ENCODE data around the gene ABCB4. TPM values are rescaled to one million over a fixed set of nuclear protein-coding genes. Genes with fewer than 3 reads are reported as not detected.
A peak's percentile ranks its signal among the peaks of the same experiment; 100 is the strongest.

Gene ABCB4
- polyA plus RNA-seq, 3 donors from 2014 or later: 0.17 to 0.53 TPM; not detected in 1

- Mint-ChIP-seq H3K27ac (no peak overlapping the region), H3K36me3 (peaks cover 46 to 62% (median 60%) of the 10 kb centered on the region in 3 donors), H3K9me3 (no peaks in the 10 kb centered on the region), H3K4me1 (peaks cover 7 to 38% of the 10 kb centered on the region in 2 donors), H3K27me3 (ENCODE audit: low read depth in 3 of 3) (no peaks in the 10 kb centered on the region), H3K4me3 (no peak overlapping the region)
- no peak for DNase-seq
Measured at GRCh38 chr7:87391020-87391701, 84.3 kb downstream of the ABCB4 start.

- peaks cover 40 to 51% (median 40%) of the 10 kb centered on the region in 3 donors for H3K36me3 Mint-ChIP-seq
- no peak overlapping the region for H3K27ac Mint-ChIP-seq
- no peaks in the 10 kb centered on the region for H3K9me3 Mint-ChIP-seq
- no peak overlapping the region for H3K4me3 Mint-ChIP-seq
- DNase-seq: no peak
- H3K4me1 Mint-ChIP-seq: no peaks in the 10 kb centered on the region
- H3K27me3 Mint-ChIP-seq (ENCODE audit: low read depth in 3 of 3): no peaks in the 10 kb centered on the region
Measured at GRCh38 chr7:87380905-87381304, 94.6 kb downstream of the ABCB4 start.

- H3K27me3 Mint-ChIP-seq (ENCODE audit: low read depth in 3 of 3): no peaks in the 10 kb centered on the region
- DNase-seq: no peak
- H3K27ac Mint-ChIP-seq: no peak overlapping the region
- no peak overlapping the region for H3K4me3 Mint-ChIP-seq
- no peaks in the 10 kb centered on the region for H3K4me1 Mint-ChIP-seq
- peaks cover 16 to 25% (median 18%) of the 10 kb centered on the region in 3 donors for H3K36me3 Mint-ChIP-seq
- no peaks in the 10 kb centered on the region for H3K9me3 Mint-ChIP-seq
Measured at GRCh38 chr7:87375662-87376435, 99.6 kb downstream of the ABCB4 start.

- Mint-ChIP-seq H3K9me3 (no peaks in the 10 kb centered on the region), H3K36me3 (peaks cover 10 to 17% (median 12%) of the 10 kb centered on the region in 3 donors), H3K4me3 (no peak overlapping the region), H3K27me3 (ENCODE audit: low read depth in 3 of 3) (no peaks in the 10 kb centered on the region), H3K27ac (peak overlapping the region in 2 of 6 donors; percentile 26 to 58), H3K4me1 (peaks cover 0 to 7% of the 10 kb centered on the region in 2 donors)
- no peak for DNase-seq
Measured at GRCh38 chr7:87370660-87371180, 104.8 kb downstream of the ABCB4 start.

GRCh38 chr7:87369216-87369615 is 106.3 kb downstream of the ABCB4 start:
- peak; percentile 49 to 56 (median 50) for DNase-seq
- no peaks in the 10 kb centered on the region for H3K9me3 Mint-ChIP-seq
- H3K4me1 Mint-ChIP-seq: peaks cover 0 to 7% of the 10 kb centered on the region in 2 donors
- H3K36me3 Mint-ChIP-seq: peaks cover 10 to 17% (median 12%) of the 10 kb centered on the region in 3 donors
- H3K27me3 Mint-ChIP-seq (ENCODE audit: low read depth in 3 of 3): no peaks in the 10 kb centered on the region
- peak overlapping the region in 5 of 6 donors; percentile 7 to 83 (median 41) for H3K27ac Mint-ChIP-seq
- peak overlapping the region in 4 of 5 donors; percentile 5 to 55 (median 36) for H3K4me3 Mint-ChIP-seq

GRCh38 chr7:87364246-87364645 is 111.2 kb downstream of the ABCB4 start:
- Mint-ChIP-seq H3K27ac (no peak overlapping the region), H3K36me3 (peaks cover 0 to 7% (median 6%) of the 10 kb centered on the region in 3 donors), H3K9me3 (no peaks in the 10 kb centered on the region), H3K27me3 (ENCODE audit: low read depth in 3 of 3) (no peaks in the 10 kb centered on the region), H3K4me3 (no peak overlapping the region), H3K4me1 (peaks cover 0 to 4% of the 10 kb centered on the region in 2 donors)
- DNase-seq: no peak

GRCh38 chr7:87363342-87363741 is 112.1 kb downstream of the ABCB4 start:
- peaks cover 0 to 13% (median 6%) of the 10 kb centered on the region in 3 donors for H3K36me3 Mint-ChIP-seq
- no peak overlapping the region for H3K27ac Mint-ChIP-seq
- H3K27me3 Mint-ChIP-seq (ENCODE audit: low read depth in 3 of 3): no peaks in the 10 kb centered on the region
- no peak for DNase-seq
- H3K4me3 Mint-ChIP-seq: no peak overlapping the region
- no peaks in the 10 kb centered on the region for H3K4me1 Mint-ChIP-seq
- no peaks in the 10 kb centered on the region for H3K9me3 Mint-ChIP-seq

GRCh38 chr7:87361320-87361719 is 114.2 kb downstream of the ABCB4 start:
- H3K27ac Mint-ChIP-seq: no peak overlapping the region
- H3K36me3 Mint-ChIP-seq: peaks cover 10 to 18% (median 17%) of the 10 kb centered on the region in 3 donors
- H3K27me3 Mint-ChIP-seq (ENCODE audit: low read depth in 3 of 3): no peaks in the 10 kb centered on the region
- H3K9me3 Mint-ChIP-seq: no peaks in the 10 kb centered on the region
- H3K4me1 Mint-ChIP-seq: no peaks in the 10 kb centered on the region
- DNase-seq: no peak
- H3K4me3 Mint-ChIP-seq: no peak overlapping the region

- DNase-seq: no peak
- Mint-ChIP-seq H3K27ac (no peak overlapping the region), H3K4me1 (no peaks in the 10 kb centered on the region), H3K27me3 (ENCODE audit: low read depth in 3 of 3) (no peaks in the 10 kb centered on the region), H3K36me3 (peaks cover 21 to 36% (median 35%) of the 10 kb centered on the region in 3 donors), H3K4me3 (no peak overlapping the region), H3K9me3 (peaks cover 0 to 4% (median 0%) of the 10 kb centered on the region in 6 donors)
Measured at GRCh38 chr7:87359366-87359765, 116.1 kb downstream of the ABCB4 start.

- Mint-ChIP-seq H3K27me3 (ENCODE audit: low read depth in 3 of 3) (no peaks in the 10 kb centered on the region), H3K4me1 (no peaks in the 10 kb centered on the region), H3K9me3 (peaks cover 0 to 5% (median under 1%) of the 10 kb centered on the region in 6 donors), H3K36me3 (peaks cover 32 to 61% (median 43%) of the 10 kb centered on the region in 3 donors), H3K4me3 (no peak overlapping the region), H3K27ac (no peak overlapping the region)
- no peak for DNase-seq
Measured at GRCh38 chr7:87356448-87356847, 119.0 kb downstream of the ABCB4 start.

GRCh38 chr7:87354749-87355148 is 120.7 kb downstream of the ABCB4 start:
- DNase-seq: no peak
- Mint-ChIP-seq H3K4me3 (no peak overlapping the region), H3K36me3 (peaks cover 37 to 66% (median 46%) of the 10 kb centered on the region in 3 donors), H3K9me3 (peaks cover 0 to 5% (median under 1%) of the 10 kb centered on the region in 6 donors), H3K4me1 (no peaks in the 10 kb centered on the region), H3K27me3 (ENCODE audit: low read depth in 3 of 3) (no peaks in the 10 kb centered on the region), H3K27ac (no peak overlapping the region)
